OCI-M1 (cell line): ENCODE results near the gene VASH1.

Source experiments
- DNase-seq: peaks from one replicate; lab custom pipeline; 2025; lab: John Stamatoyannopoulos, UW

Gene VASH1

DNA sequence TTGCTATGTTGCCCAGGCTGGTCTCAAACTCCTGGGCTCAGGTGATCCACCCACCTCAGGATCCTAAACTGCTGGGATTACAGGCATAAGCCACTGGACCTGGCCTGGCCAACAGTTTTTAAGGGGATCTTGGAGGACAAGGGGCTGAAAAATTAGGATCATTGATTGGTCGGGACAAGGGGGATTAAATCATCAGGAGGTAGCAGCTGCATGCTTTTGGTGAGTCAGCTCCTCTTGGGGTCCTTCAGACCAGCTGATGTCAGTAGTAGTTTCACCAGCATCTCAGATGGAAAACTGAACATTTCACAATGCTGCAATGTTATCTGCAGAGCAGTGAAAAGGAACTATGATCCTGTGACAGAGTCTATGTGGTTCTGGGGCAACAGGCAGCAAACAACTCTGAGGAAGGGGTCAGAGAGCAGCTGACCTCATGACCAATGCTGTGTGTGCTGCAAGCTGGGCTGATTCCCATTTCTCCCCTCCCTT is 71.3 kb downstream of the VASH1 start:
- no peak for DNase-seq
